Esophagus muscularis mucosa (tissue), 3 donors: ENCODE measurements around the gene NPIPB9.
"Not testable (repeated sequence)": the region's sequence is repeated elsewhere in the genome, so short reads cannot be mapped to it uniquely, and the experiment has no call there.

Experiments used
- CTCF ChIP-seq, 3 experiments: fragments of 200-600 bp in 2 of 3; fragments of 450-650 bp in 1 of 3; sonication (generic) in 2 of 3; IDR thresholded peaks; one replicate each; pipeline ENCODE4 v1.5.1; 2017 to 2019; ENCODE audit warnings: antibody characterized with exemption in 3 of 3, mild to moderate bottlenecking in 2 of 3, moderate library complexity in 1 of 3
- POLR2A ChIP-seq: fragments of 450-650 bp; IDR thresholded peaks from one replicate; pipeline ENCODE4 v1.6.1; 2017; ENCODE audit warnings: antibody characterized with exemption, moderate library complexity, mild to moderate bottlenecking, low read depth

GRCh38 chr16:28740631-28741030 lies 11.0 kb upstream of the NPIPB9 start:
- not testable (repeated sequence) for TF ChIP-seq POLR2A; CTCF (IDR thresholded peaks at IDR 0.05)
